GM23338 (cell line): ENCODE results near the gene KIAA1671.

Experiments used
- CREB1 ChIP-seq: fragments of 250-450 bp; sonication (Bioruptor Pico); IDR thresholded peaks from 2 replicates; pipeline ENCODE4 v1.5.0; 2020; ENCODE audit warnings: low read depth, mild to moderate bottlenecking, moderate library complexity
- EZH2 ChIP-seq: fragments of 200-600 bp; sonication (generic); IDR thresholded peaks from one replicate; pipeline ENCODE4 v1.8.0; 2017; ENCODE audit warnings: antibody characterized with exemption, mild to moderate bottlenecking, low read depth; ENCODE audit not compliant: unreplicated experiment
- EZH2phosphoT487 ChIP-seq: fragments of 200-600 bp; sonication (generic); IDR thresholded peaks from one replicate; pipeline ENCODE4 v1.8.1; 2018; ENCODE audit warnings: antibody characterized with exemption; ENCODE audit not compliant: unreplicated experiment
- JUNB ChIP-seq: IDR thresholded peaks from one replicate; pipeline ENCODE4 v1.6.1; 2016; ENCODE audit warnings: antibody characterized with exemption; ENCODE audit not compliant: unreplicated experiment
- NANOG ChIP-seq: IDR thresholded peaks from 2 replicates; pipeline ENCODE4 v1.6.1; 2016; ENCODE audit warnings: antibody characterized with exemption, borderline replicate concordance
- POLR2AphosphoS5 ChIP-seq: IDR thresholded peaks from 2 replicates; pipeline ENCODE4 v1.6.1; 2016; ENCODE audit warnings: antibody characterized with exemption, low read depth
- ZNF114 ChIP-seq: fragments of 250-450 bp; sonication (Bioruptor Pico); IDR thresholded peaks from 2 replicates; pipeline ENCODE4 v1.5.0; 2020; ENCODE audit warnings: mild to moderate bottlenecking, moderate library complexity
- TF ChIP-seq, protein P1 (sequence below), 2 experiments: fragments of 200-600 bp in 1 of 2; sonication (generic) in 1 of 2; conservative IDR thresholded peaks; 2 replicates each; pipeline versions ENCODE4 v1.5.1 to v1.6.1; 2016 to 2017; ENCODE audit warnings: antibody characterized with exemption in 2 of 2, low read depth in 2 of 2, mild to moderate bottlenecking in 2 of 2, moderate library complexity in 1 of 2
- TF ChIP-seq, protein P2 (sequence below): IDR thresholded peaks from one replicate; pipeline ENCODE4 v1.6.1; 2018; ENCODE audit warnings: antibody characterized with exemption; ENCODE audit not compliant: unreplicated experiment
- TF ChIP-seq, protein P3 (sequence below): fragments of 250-450 bp; sonication (Bioruptor Pico); IDR thresholded peaks from 2 replicates; pipeline ENCODE4 v1.5.0; 2020; ENCODE audit warnings: mild to moderate bottlenecking, moderate library complexity

DNA sequence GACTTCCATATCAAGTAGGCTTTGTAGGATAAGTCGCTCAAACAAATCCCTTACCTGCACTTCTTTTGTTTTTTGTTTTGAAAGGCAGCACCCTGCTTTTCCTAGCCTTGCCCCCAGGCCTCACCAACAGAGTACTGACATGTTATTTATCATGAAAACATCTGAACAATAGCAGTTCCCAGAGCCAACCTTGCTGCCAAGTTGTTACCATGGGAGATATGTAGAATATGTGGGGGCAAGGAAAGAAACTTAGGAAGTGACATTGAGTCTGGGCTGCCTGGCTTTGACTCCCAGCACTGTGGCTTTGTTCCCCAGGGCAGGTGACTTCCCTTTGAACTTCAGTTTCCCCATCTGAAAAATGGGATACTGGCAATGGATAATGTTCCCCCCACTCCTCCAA lies 193.8 kb downstream of the KIAA1671 start:
- TF ChIP-seq, protein P1, sequence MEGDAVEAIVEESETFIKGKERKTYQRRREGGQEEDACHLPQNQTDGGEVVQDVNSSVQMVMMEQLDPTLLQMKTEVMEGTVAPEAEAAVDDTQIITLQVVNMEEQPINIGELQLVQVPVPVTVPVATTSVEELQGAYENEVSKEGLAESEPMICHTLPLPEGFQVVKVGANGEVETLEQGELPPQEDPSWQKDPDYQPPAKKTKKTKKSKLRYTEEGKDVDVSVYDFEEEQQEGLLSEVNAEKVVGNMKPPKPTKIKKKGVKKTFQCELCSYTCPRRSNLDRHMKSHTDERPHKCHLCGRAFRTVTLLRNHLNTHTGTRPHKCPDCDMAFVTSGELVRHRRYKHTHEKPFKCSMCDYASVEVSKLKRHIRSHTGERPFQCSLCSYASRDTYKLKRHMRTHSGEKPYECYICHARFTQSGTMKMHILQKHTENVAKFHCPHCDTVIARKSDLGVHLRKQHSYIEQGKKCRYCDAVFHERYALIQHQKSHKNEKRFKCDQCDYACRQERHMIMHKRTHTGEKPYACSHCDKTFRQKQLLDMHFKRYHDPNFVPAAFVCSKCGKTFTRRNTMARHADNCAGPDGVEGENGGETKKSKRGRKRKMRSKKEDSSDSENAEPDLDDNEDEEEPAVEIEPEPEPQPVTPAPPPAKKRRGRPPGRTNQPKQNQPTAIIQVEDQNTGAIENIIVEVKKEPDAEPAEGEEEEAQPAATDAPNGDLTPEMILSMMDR (conservative IDR thresholded peaks at IDR 0.05; ENCODE audit: low read depth in 2 of 2): no peak
- TF ChIP-seq, protein P2, sequence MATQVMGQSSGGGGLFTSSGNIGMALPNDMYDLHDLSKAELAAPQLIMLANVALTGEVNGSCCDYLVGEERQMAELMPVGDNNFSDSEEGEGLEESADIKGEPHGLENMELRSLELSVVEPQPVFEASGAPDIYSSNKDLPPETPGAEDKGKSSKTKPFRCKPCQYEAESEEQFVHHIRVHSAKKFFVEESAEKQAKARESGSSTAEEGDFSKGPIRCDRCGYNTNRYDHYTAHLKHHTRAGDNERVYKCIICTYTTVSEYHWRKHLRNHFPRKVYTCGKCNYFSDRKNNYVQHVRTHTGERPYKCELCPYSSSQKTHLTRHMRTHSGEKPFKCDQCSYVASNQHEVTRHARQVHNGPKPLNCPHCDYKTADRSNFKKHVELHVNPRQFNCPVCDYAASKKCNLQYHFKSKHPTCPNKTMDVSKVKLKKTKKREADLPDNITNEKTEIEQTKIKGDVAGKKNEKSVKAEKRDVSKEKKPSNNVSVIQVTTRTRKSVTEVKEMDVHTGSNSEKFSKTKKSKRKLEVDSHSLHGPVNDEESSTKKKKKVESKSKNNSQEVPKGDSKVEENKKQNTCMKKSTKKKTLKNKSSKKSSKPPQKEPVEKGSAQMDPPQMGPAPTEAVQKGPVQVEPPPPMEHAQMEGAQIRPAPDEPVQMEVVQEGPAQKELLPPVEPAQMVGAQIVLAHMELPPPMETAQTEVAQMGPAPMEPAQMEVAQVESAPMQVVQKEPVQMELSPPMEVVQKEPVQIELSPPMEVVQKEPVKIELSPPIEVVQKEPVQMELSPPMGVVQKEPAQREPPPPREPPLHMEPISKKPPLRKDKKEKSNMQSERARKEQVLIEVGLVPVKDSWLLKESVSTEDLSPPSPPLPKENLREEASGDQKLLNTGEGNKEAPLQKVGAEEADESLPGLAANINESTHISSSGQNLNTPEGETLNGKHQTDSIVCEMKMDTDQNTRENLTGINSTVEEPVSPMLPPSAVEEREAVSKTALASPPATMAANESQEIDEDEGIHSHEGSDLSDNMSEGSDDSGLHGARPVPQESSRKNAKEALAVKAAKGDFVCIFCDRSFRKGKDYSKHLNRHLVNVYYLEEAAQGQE: no peak
- no peak for TF ChIP-seq POLR2AphosphoS5
- TF ChIP-seq NANOG: no peak
- no peak for TF ChIP-seq EZH2
- no peak for TF ChIP-seq EZH2phosphoT487
- no peak for TF ChIP-seq CREB1 (CRISPR knock-in tag)
- no peak for TF ChIP-seq JUNB
- no peak for TF ChIP-seq ZNF114 (CRISPR knock-in tag)
- TF ChIP-seq, protein P3, sequence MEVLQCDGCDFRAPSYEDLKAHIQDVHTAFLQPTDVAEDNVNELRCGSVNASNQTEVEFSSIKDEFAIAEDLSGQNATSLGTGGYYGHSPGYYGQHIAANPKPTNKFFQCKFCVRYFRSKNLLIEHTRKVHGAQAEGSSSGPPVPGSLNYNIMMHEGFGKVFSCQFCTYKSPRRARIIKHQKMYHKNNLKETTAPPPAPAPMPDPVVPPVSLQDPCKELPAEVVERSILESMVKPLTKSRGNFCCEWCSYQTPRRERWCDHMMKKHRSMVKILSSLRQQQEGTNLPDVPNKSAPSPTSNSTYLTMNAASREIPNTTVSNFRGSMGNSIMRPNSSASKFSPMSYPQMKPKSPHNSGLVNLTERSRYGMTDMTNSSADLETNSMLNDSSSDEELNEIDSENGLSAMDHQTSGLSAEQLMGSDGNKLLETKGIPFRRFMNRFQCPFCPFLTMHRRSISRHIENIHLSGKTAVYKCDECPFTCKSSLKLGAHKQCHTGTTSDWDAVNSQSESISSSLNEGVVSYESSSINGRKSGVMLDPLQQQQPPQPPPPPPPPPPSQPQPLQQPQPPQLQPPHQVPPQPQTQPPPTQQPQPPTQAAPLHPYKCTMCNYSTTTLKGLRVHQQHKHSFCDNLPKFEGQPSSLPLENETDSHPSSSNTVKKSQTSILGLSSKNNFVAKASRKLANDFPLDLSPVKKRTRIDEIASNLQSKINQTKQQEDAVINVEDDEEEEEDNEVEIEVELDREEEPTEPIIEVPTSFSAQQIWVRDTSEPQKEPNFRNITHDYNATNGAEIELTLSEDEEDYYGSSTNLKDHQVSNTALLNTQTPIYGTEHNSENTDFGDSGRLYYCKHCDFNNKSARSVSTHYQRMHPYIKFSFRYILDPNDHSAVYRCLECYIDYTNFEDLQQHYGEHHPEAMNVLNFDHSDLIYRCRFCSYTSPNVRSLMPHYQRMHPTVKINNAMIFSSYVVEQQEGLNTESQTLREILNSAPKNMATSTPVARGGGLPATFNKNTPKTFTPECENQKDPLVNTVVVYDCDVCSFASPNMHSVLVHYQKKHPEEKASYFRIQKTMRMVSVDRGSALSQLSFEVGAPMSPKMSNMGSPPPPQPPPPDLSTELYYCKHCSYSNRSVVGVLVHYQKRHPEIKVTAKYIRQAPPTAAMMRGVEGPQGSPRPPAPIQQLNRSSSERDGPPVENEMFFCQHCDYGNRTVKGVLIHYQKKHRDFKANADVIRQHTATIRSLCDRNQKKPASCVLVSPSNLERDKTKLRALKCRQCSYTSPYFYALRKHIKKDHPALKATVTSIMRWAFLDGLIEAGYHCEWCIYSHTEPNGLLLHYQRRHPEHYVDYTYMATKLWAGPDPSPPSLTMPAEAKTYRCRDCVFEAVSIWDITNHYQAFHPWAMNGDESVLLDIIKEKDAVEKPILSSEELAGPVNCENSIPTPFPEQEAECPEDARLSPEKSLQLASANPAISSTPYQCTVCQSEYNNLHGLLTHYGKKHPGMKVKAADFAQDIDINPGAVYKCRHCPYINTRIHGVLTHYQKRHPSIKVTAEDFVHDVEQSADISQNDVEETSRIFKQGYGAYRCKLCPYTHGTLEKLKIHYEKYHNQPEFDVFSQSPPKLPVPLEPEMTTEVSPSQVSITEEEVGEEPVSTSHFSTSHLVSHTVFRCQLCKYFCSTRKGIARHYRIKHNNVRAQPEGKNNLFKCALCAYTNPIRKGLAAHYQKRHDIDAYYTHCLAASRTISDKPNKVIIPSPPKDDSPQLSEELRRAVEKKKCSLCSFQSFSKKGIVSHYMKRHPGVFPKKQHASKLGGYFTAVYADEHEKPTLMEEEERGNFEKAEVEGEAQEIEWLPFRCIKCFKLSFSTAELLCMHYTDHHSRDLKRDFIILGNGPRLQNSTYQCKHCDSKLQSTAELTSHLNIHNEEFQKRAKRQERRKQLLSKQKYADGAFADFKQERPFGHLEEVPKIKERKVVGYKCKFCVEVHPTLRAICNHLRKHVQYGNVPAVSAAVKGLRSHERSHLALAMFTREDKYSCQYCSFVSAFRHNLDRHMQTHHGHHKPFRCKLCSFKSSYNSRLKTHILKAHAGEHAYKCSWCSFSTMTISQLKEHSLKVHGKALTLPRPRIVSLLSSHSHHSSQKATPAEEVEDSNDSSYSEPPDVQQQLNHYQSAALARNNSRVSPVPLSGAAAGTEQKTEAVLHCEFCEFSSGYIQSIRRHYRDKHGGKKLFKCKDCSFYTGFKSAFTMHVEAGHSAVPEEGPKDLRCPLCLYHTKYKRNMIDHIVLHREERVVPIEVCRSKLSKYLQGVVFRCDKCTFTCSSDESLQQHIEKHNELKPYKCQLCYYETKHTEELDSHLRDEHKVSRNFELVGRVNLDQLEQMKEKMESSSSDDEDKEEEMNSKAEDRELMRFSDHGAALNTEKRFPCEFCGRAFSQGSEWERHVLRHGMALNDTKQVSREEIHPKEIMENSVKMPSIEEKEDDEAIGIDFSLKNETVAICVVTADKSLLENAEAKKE (CRISPR knock-in tag): no peak
